Measurements from ENCODE around the gene VAV2. TPM values are rescaled to one million over a fixed set of nuclear protein-coding genes. Genes with fewer than 3 reads are reported as not detected.

VAV2 gene
- total RNA-seq, 1 experiment from 2014 or later = 9.7 TPM

DNA sequence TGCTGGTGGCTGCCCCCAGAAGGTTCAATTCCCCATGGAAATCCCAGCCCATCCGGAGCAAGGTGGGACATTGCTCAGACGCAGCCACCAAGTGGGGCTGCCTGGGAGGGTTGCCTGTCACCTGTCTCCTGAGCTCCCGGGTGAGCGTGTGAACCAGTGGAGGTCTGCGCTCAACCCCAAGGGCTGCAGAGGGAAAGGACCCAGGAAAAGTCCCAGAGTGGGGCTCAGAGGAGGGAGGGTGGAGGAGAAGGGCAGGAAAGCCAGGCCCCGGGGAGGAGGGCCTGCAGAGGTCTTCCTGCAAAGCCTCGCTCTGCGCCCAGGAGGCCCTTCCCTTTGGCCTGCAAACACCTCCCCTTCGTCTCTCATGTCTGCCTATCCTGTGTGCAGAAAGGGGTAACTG is 134.5 kb downstream of the VAV2 start:
- intact Hi-C loops (cut with micrococcal nuclease) = no loop called here
- Histone ChIP-seq H3K9me2 (replicated peaks; ENCODE audit: low read length) (no peaks in the 10 kb centered on the region), H3K9ac (ENCODE audit: low read length) (no peak overlapping the region), H3F3A (ENCODE audit: low read length, unreplicated experiment) (no peaks in the 10 kb centered on the region), H3K4me3 (ENCODE audit: low read length) (no peak overlapping the region), H3K36me3 (ENCODE audit: low read depth, low read length) (no peaks in the 10 kb centered on the region), H3K4me1 (ENCODE audit: insufficient read depth, low read length) (no peaks in the 10 kb centered on the region), H2AFZ (ENCODE audit: low read length) (no peak overlapping the region), H3K79me2 (ENCODE audit: low read length) (no peaks in the 10 kb centered on the region), H4K20me1 (ENCODE audit: low read length) (no peaks in the 10 kb centered on the region), H3K27me3 (ENCODE audit: low read length) (no peaks in the 10 kb centered on the region), H3K4me2 (ENCODE audit: low read length) (no peak overlapping the region), H3K9me3 (ENCODE audit: low read length) (no peaks in the 10 kb centered on the region), H3K27ac (ENCODE audit: low read length) (no peak overlapping the region)
- ATAC-seq (no peak), DNase-seq (no peak)
- TF ChIP-seq EZH2phosphoT487 (IDR thresholded peaks at IDR 0.05; ENCODE audit: borderline replicate concordance, low read length) = no peak
- POLR2A ChIA-PET (ENCODE audit: unreplicated experiment) = no interaction called here
- no TSS peak for BruUV-seq (replicated peaks)
- CTCF ChIA-PET = no interaction called here

DNA sequence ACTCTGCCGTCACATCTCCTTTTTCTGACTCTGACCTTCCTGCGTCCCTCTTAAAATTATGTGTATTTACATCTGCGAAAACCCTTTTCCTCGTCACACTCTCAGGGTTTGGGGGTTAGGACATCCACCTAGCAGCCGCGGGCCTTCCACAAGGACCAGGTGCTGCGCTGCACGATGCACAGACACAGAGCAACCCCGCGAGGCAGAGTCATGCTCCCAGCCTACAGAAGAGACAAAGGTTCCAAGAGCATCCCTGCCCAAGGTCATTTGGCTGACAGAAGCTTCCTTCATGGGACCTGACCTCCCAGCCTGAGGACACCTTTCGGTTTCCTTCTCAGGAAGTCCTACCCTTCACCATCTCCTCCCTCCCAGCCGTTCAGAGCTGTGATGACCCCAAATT is 135.3 kb downstream of the VAV2 start:
- H3K9me3 ChIP-seq (ENCODE audit: low read length) = no peaks in the 10 kb centered on the region
- H3K79me2 ChIP-seq (ENCODE audit: low read length) = no peaks in the 10 kb centered on the region
- H3K4me1 ChIP-seq (ENCODE audit: insufficient read depth, low read length) = no peaks in the 10 kb centered on the region
- TF ChIP-seq, protein P1, sequence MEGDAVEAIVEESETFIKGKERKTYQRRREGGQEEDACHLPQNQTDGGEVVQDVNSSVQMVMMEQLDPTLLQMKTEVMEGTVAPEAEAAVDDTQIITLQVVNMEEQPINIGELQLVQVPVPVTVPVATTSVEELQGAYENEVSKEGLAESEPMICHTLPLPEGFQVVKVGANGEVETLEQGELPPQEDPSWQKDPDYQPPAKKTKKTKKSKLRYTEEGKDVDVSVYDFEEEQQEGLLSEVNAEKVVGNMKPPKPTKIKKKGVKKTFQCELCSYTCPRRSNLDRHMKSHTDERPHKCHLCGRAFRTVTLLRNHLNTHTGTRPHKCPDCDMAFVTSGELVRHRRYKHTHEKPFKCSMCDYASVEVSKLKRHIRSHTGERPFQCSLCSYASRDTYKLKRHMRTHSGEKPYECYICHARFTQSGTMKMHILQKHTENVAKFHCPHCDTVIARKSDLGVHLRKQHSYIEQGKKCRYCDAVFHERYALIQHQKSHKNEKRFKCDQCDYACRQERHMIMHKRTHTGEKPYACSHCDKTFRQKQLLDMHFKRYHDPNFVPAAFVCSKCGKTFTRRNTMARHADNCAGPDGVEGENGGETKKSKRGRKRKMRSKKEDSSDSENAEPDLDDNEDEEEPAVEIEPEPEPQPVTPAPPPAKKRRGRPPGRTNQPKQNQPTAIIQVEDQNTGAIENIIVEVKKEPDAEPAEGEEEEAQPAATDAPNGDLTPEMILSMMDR (conservative IDR thresholded peaks at IDR 0.05; ENCODE audit: low read depth, low read length) = no peak
- TF ChIP-seq EZH2phosphoT487 (IDR thresholded peaks at IDR 0.05; ENCODE audit: borderline replicate concordance, low read length) = no peak
- TF ChIP-seq EZH2 (IDR thresholded peaks at IDR 0.05; ENCODE audit: low read length, unreplicated experiment) = no peak
- H3K9me2 ChIP-seq (replicated peaks; ENCODE audit: low read length) = no peaks in the 10 kb centered on the region
- H3K36me3 ChIP-seq (ENCODE audit: low read depth, low read length) = no peaks in the 10 kb centered on the region
- H3K4me3 ChIP-seq (ENCODE audit: low read length) = no peak overlapping the region
- no peak overlapping the region for H3K4me2 ChIP-seq (ENCODE audit: low read length)
- H3K27ac ChIP-seq (ENCODE audit: low read length) = no peak overlapping the region
- H2AFZ ChIP-seq (ENCODE audit: low read length) = no peak overlapping the region
- no peak for ATAC-seq
- no peak for DNase-seq
- no peak overlapping the region for H3K9ac ChIP-seq (ENCODE audit: low read length)
- intact Hi-C loops (cut with micrococcal nuclease) = no loop called here
- CTCF ChIA-PET = no interaction called here
- BruUV-seq (replicated peaks) = no TSS peak
- no peaks in the 10 kb centered on the region for H4K20me1 ChIP-seq (ENCODE audit: low read length)
- H3K27me3 ChIP-seq (ENCODE audit: low read length) = no peaks in the 10 kb centered on the region
- POLR2A ChIA-PET (ENCODE audit: unreplicated experiment) = no interaction called here
- no peaks in the 10 kb centered on the region for H3F3A ChIP-seq (ENCODE audit: low read length, unreplicated experiment)

DNA sequence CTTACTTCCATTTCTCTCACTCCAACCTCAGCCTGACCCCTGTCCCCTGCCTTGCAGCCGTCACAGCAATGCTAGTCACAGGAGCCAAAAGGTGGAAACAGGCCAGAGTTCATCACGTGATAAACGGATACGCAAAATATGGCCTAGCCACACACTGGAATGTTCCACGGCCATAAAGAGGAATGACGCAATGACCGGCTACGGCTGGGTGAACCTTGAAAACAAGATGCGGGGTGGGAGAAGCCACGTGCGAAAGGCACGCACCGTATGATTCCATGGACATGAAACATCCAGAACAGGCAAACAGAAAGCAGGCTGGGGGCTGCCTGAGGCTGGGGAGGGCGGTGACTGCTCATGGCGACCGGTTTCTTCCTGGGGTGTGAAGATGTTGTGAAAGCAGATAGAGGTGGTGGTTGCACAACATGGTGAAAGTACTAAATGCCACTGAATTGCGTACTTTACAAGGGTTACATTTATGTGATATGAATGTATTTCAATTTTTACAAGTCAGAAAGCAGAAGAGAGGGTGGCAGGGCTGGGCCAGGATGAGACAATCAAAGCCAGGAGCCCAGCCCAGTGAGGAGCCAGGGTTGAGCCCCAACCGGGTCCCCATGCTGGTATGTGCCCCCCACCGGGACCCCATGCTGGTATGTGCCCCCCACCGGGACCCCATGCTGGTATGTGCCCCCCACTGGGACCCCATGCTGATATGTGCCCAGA is 136.2 kb downstream of the VAV2 start:
- ChIA-PET CTCF (no interaction called here), POLR2A (ENCODE audit: unreplicated experiment) (no interaction called here)
- TF ChIP-seq, protein P1 (conservative IDR thresholded peaks at IDR 0.05; ENCODE audit: low read depth, low read length) = no peak
- no peak for TF ChIP-seq EZH2 (IDR thresholded peaks at IDR 0.05; ENCODE audit: low read length, unreplicated experiment)
- Histone ChIP-seq H3F3A (ENCODE audit: low read length, unreplicated experiment) (no peaks in the 10 kb centered on the region), H3K9ac (ENCODE audit: low read length) (no peak overlapping the region), H3K79me2 (ENCODE audit: low read length) (no peaks in the 10 kb centered on the region), H3K4me1 (ENCODE audit: insufficient read depth, low read length) (no peaks in the 10 kb centered on the region), H4K20me1 (ENCODE audit: low read length) (no peaks in the 10 kb centered on the region), H3K4me3 (ENCODE audit: low read length) (no peak overlapping the region), H2AFZ (ENCODE audit: low read length) (no peak overlapping the region), H3K4me2 (ENCODE audit: low read length) (no peak overlapping the region), H3K9me2 (replicated peaks; ENCODE audit: low read length) (no peaks in the 10 kb centered on the region), H3K9me3 (ENCODE audit: low read length) (no peaks in the 10 kb centered on the region), H3K36me3 (ENCODE audit: low read depth, low read length) (no peaks in the 10 kb centered on the region), H3K27me3 (ENCODE audit: low read length) (no peaks in the 10 kb centered on the region), H3K27ac (ENCODE audit: low read length) (no peak overlapping the region)
- BruUV-seq (replicated peaks) = no TSS peak
- ATAC-seq (no peak), DNase-seq (no peak)
- intact Hi-C loops (cut with micrococcal nuclease) = no loop called here
